SU-DHL-6 (cell line): ENCODE data around the gene CMSS1.

ENCODE experiments used
- H2AFZ ChIP-seq: fragments of 200-600 bp; sonication (generic); 2 replicates; pipeline ENCODE4 v1.6.1; 2014; ENCODE audit warnings: low read depth, mild to moderate bottlenecking, moderate library complexity, mixed read lengths, antibody characterized with exemption, low read length; ENCODE audit not compliant: severe bottlenecking
- H3F3A ChIP-seq: fragments of 200-600 bp; shearing (Covaris generic); 2 replicates; pipeline ENCODE4 v1.6.0; 2016; ENCODE audit warnings: antibody characterized with exemption, mild to moderate bottlenecking; ENCODE audit not compliant: insufficient read depth
- H3K27ac ChIP-seq: fragments of 200-600 bp; sonication (generic); 2 replicates; pipeline ENCODE4 v1.5.1; 2016; ENCODE audit warnings: low read depth, mild to moderate bottlenecking, low read length, moderate library complexity, mixed read lengths
- H3K27me3 ChIP-seq: fragments of 200-600 bp; sonication (generic), shearing (Covaris generic); 2 replicates; pipeline ENCODE4 v1.6.0; 2014; ENCODE audit warnings: mild to moderate bottlenecking, low read length
- H3K36me3 ChIP-seq: fragments of 200-600 bp; sonication (generic); 2 replicates; pipeline ENCODE4 v1.6.1; 2014; ENCODE audit warnings: mild to moderate bottlenecking, low read length, mixed read lengths
- H3K4me2 ChIP-seq: fragments of 300-600, 200-600 bp; shearing (Covaris generic), sonication (generic); 2 replicates; pipeline ENCODE4 v1.6.0; 2014; ENCODE audit warnings: low read length, low read depth, mild to moderate bottlenecking; ENCODE audit not compliant: poor library complexity, severe bottlenecking
- H3K4me3 ChIP-seq: fragments of 200-600 bp; sonication (generic); 2 replicates; pipeline ENCODE4 v1.5.1; 2014; ENCODE audit warnings: antibody characterized with exemption, low read length, mild to moderate bottlenecking, mixed read lengths; ENCODE audit not compliant: insufficient read depth, poor library complexity, severe bottlenecking
- H3K79me2 ChIP-seq: fragments of 200-600 bp; sonication (generic); 2 replicates; pipeline ENCODE4 v1.6.1; 2014; ENCODE audit warnings: mild to moderate bottlenecking, low read length, moderate library complexity; ENCODE audit not compliant: insufficient read depth
- H3K9ac ChIP-seq: fragments of 200-600 bp; sonication (generic); 2 replicates; pipeline ENCODE4 v1.7.0; 2014; ENCODE audit warnings: mild to moderate bottlenecking, low read length
- H3K9me2 ChIP-seq: fragments of 200-600 bp; sonication (generic); replicated peaks from 2 replicates; pipeline ENCODE4 v1.6.1; 2014; ENCODE audit warnings: low read length; ENCODE audit not compliant: insufficient read depth
- H3K9me3 ChIP-seq: fragments of 200-600 bp; sonication (generic); 2 replicates; pipeline ENCODE4 v1.6.1; 2014; ENCODE audit warnings: low read length, mixed read lengths; ENCODE audit not compliant: insufficient read depth
- H4K20me1 ChIP-seq: fragments of 200-600 bp; sonication (generic); 2 replicates; pipeline ENCODE4 v1.6.1; 2014; ENCODE audit warnings: low read depth, mild to moderate bottlenecking, antibody characterized with exemption, low read length, moderate library complexity, mixed read lengths
- EZH2phosphoT487 ChIP-seq: fragments of 200-600 bp; sonication (generic), shearing (Covaris generic); conservative IDR thresholded peaks from 2 replicates; pipeline ENCODE4 v1.6.1; 2018; ENCODE audit warnings: mild to moderate bottlenecking, antibody characterized with exemption, low read length, moderate library complexity, mixed read lengths
- TF ChIP-seq, protein P1 (sequence below): fragments of 200-600 bp; sonication (generic); IDR thresholded peaks from one replicate; pipeline ENCODE4 v1.5.1; 2017; ENCODE audit warnings: antibody characterized with exemption, mild to moderate bottlenecking, low read length, moderate library complexity; ENCODE audit not compliant: insufficient read depth, poor library complexity, severe bottlenecking

The CMSS1 gene

DNA sequence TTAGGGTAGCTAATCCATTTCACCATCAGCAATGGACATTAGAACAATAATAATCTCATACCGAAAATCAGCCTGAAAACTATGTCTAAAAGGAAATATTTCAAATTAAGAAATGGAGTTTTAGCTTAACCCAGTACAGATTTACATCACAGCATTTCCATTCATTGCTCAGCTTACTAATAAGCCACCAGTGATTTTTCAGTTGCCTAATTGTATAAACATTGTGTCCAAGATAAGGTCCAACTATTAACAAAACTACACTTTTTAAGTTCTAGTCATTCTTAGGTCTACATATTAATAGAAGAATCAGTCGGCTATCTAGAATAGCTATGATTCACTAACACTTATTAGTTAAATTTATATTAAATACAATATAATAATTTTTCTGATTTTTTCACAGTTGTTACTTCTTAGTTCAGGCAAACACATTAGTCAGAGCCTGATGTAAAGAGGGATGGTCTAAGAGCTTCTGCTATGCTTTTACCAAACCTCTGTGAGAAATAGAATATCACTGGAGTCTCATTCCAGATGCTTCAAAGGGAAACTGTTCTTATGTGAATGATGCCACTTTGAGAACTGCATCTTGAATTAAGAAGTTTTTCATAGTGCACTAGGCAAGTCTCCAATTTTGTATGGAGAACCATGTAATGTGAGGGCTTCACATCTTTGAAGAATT, 74.1 kb downstream of the CMSS1 start:
- H3K27me3 ChIP-seq = no peaks in the 10 kb centered on the region
- no peaks in the 10 kb centered on the region for H3K9me2 ChIP-seq
- H3K4me2 ChIP-seq = no peak overlapping the region
- H3K36me3 ChIP-seq = no peaks in the 10 kb centered on the region
- H3K79me2 ChIP-seq = 0 out of 2 replicates have a peak, but pooled peaks cover 5% of the 10 kb centered on the region
- H3K9ac ChIP-seq = no peak overlapping the region
- no peak overlapping the region for H3K27ac ChIP-seq
- H3K9me3 ChIP-seq = no peaks in the 10 kb centered on the region
- H4K20me1 ChIP-seq = no peaks in the 10 kb centered on the region; the same call in 1 of the 2 replicates
- H3F3A ChIP-seq = no peaks in the 10 kb centered on the region; the same call in 1 of the 2 replicates
- no peak overlapping the region for H2AFZ ChIP-seq
- H3K4me3 ChIP-seq = no peak overlapping the region
- TF ChIP-seq EZH2phosphoT487 = no peak

DNA sequence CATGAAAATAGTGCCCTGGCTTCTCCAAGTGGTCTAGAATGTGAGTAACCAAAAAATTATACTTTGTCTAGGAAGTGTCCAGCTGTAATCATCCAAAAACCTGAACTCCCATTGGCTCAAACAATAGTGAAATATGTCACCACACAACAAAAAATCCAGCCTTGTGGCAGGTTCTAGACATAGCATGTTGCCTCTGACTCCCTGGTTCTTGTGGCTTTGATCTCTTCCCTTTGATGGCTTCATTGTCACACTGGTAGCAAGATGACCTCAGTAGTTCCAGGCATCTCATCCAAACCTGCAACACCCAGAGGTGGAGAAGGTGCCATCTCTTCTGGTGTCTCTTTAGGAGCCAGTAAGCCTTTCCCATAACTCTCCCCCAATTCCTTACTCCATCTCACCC, 74.7 kb downstream of the CMSS1 start:
- Histone ChIP-seq H3K4me3 (no peak overlapping the region), H3K36me3 (no peaks in the 10 kb centered on the region), H3K4me2 (no peak overlapping the region), H3F3A (no peaks in the 10 kb centered on the region; the same call in 1 of the 2 replicates), H3K9me2 (no peaks in the 10 kb centered on the region), H2AFZ (no peak overlapping the region), H3K79me2 (0 out of 2 replicates have a peak, but pooled peaks cover 6% of the 10 kb centered on the region), H4K20me1 (no peaks in the 10 kb centered on the region; the same call in none of the 2 replicates), H3K27ac (no peak overlapping the region), H3K27me3 (no peaks in the 10 kb centered on the region), H3K9me3 (no peaks in the 10 kb centered on the region), H3K9ac (no peak overlapping the region)
- TF ChIP-seq, protein P1, sequence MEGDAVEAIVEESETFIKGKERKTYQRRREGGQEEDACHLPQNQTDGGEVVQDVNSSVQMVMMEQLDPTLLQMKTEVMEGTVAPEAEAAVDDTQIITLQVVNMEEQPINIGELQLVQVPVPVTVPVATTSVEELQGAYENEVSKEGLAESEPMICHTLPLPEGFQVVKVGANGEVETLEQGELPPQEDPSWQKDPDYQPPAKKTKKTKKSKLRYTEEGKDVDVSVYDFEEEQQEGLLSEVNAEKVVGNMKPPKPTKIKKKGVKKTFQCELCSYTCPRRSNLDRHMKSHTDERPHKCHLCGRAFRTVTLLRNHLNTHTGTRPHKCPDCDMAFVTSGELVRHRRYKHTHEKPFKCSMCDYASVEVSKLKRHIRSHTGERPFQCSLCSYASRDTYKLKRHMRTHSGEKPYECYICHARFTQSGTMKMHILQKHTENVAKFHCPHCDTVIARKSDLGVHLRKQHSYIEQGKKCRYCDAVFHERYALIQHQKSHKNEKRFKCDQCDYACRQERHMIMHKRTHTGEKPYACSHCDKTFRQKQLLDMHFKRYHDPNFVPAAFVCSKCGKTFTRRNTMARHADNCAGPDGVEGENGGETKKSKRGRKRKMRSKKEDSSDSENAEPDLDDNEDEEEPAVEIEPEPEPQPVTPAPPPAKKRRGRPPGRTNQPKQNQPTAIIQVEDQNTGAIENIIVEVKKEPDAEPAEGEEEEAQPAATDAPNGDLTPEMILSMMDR = no peak
- TF ChIP-seq EZH2phosphoT487 = no peak

DNA sequence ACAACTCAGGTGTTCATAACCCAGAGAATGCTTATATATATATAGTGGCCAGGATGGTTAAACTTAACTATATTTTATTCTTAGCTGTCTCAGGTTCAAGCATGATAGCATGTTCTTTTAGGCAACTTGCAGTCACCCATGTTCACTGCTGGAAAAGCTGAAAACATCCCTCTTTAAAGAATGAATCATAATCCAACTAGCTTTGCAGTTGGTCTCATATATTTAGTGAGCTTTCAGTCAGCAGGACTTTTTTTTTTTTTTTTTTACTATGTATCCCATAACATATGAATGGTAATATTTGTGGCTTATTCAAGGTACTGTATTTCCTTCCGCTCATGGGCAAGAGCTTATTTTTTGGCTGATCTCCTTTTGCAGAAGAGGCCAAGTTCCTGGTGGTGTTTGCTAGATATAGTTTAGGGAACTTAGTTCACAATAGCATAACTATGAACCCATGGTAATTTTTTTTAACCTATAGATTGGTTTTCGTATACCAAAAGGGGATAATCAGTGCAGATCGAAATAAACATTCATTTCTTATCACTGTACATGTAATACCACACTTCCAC, 77.6 kb downstream of the CMSS1 start:
- Histone ChIP-seq H3K27ac (no peak overlapping the region), H3K36me3 (no peaks in the 10 kb centered on the region), H2AFZ (no peak overlapping the region), H3K4me2 (no peak overlapping the region), H3K9me3 (no peaks in the 10 kb centered on the region), H3K9ac (no peak overlapping the region), H3K27me3 (no peaks in the 10 kb centered on the region), H3K4me3 (no peak overlapping the region), H3K9me2 (no peaks in the 10 kb centered on the region), H3K79me2 (peaks cover 6% of the 10 kb centered on the region; the same call in 1 of the 2 replicates), H3F3A (no peaks in the 10 kb centered on the region), H4K20me1 (peaks cover 6% of the 10 kb centered on the region; the same call in 1 of the 2 replicates)
- no peak for TF ChIP-seq EZH2phosphoT487
- TF ChIP-seq, protein P1 = no peak
